Naive B cell (primary cell): ENCODE results near the gene CDH6. TPM values are rescaled to one million over a fixed set of nuclear protein-coding genes. Genes with fewer than 3 reads are reported as not detected.

Experiments
- ATAC-seq, 2 donors: fragments of 150-1000 bp; cut with Tn5 transposase; 2 replicates each; pipeline ENCODE4 v1.10.0; 2021; ENCODE audit warnings: low read depth in 2 of 2, mild to moderate bottlenecking in 2 of 2, moderate library complexity in 2 of 2
- DNase-seq: peaks from one replicate; pipeline ENCODE4 v3.0.0; 2022
- H3K27ac Mint-ChIP-seq, 6 donors: one replicate each; pipeline ENCODE4 v1.8.0; 2020 to 2022; ENCODE audit warnings: mild to moderate bottlenecking in 6 of 6, mixed read lengths in 6 of 6, moderate library complexity in 5 of 6, inconsistent platforms in 2 of 6
- H3K27me3 Mint-ChIP-seq, 3 donors: one replicate each; pipeline ENCODE4 v1.8.0; 2021 to 2022; ENCODE audit warnings: mixed read lengths in 3 of 3, mild to moderate bottlenecking in 1 of 3
- H3K36me3 Mint-ChIP-seq, 2 donors: one replicate each; pipeline ENCODE4 v1.8.0; 2020 to 2022; ENCODE audit warnings: mixed read lengths in 2 of 2, inconsistent platforms in 1 of 2, mild to moderate bottlenecking in 1 of 2
- H3K4me1 Mint-ChIP-seq, 3 donors: one replicate each; pipeline ENCODE4 v1.8.0; 2020 to 2022; ENCODE audit warnings: mixed read lengths in 3 of 3, inconsistent platforms in 1 of 3, mild to moderate bottlenecking in 1 of 3, moderate library complexity in 1 of 3
- H3K4me3 Mint-ChIP-seq, 8 donors: one replicate each; pipeline ENCODE4 v1.8.0; 2020 to 2022; ENCODE audit warnings: mild to moderate bottlenecking in 8 of 8, mixed read lengths in 8 of 8, moderate library complexity in 8 of 8, inconsistent platforms in 2 of 8
- H3K9me3 Mint-ChIP-seq, 7 donors: one replicate each; pipeline ENCODE4 v1.8.0; 2020 to 2022; ENCODE audit warnings: mixed read lengths in 7 of 7, mild to moderate bottlenecking in 5 of 7, inconsistent platforms in 2 of 7, moderate library complexity in 1 of 7
- polyA plus RNA-seq, 6 donors: library from polyadenylated mRNA; unstranded; fragments of 300-500 nt; fragmentation: Illumina TruSeq; gene quantifications; one replicate each; pipeline ENCODE4 v1.2.3, GENCODE V29; 2021; ENCODE audit warnings: low read depth in 6 of 6

CDH6 gene
- polyA plus RNA-seq, 6 donors from 2014 or later: not detected

DNA sequence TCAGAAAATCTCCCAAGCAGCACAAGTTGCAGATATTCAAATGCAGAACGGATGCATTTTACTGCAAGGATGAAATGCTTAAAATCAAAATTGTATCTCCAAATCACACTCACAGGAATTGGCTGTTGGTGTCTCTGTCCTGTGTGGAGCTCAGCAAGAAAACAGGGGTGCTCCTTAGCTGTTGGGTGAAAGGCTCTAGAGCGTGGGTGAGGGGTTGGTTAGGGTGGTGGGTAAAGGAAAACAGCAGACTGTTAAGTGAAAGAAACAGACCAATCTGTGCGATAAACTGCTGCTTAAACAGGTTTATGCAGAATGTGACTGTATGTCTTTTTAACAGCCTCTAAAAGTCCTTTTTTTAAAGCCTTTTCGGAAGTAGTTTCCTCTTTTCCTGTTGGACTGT, 19.8 kb downstream of the CDH6 start:
- Mint-ChIP-seq H3K27me3 (peaks cover 0 to under 1% (median 0%) of the 10 kb centered on the region in 3 donors), H3K4me1 (no peaks in the 10 kb centered on the region), H3K36me3 (no peaks in the 10 kb centered on the region), H3K27ac (no peak overlapping the region), H3K9me3 (peaks cover 0 to 4% (median 0%) of the 10 kb centered on the region in 7 donors), H3K4me3 (no peak overlapping the region)
- no peak for DNase-seq
- no peak for ATAC-seq

DNA sequence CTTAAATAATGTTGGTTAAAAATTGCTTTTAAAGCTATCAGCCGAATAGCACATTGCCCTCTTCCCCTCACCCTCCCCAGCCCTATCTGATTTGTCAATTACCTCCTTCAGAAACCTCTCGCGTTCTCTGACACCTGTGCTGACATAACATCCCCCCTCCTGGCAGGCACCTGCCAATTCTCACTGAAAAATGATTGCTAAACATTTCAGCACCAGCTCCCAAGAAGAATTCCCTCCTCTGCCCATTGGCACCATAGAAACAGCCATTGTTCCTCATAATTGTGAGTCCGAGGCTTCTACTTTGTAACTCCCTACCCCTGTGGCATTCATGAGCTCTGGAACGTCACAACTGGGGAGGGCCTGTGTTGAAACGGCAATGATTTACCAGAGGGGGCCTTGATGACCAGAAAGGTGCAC, 20.2 kb downstream of the CDH6 start:
- ATAC-seq (no peak), DNase-seq (no peak)
- Mint-ChIP-seq H3K27me3 (peaks cover 0 to 5% (median 0%) of the 10 kb centered on the region in 3 donors), H3K27ac (no peak overlapping the region), H3K36me3 (no peaks in the 10 kb centered on the region), H3K9me3 (peaks cover 0 to 4% (median 0%) of the 10 kb centered on the region in 7 donors), H3K4me3 (no peak overlapping the region), H3K4me1 (no peaks in the 10 kb centered on the region)

DNA sequence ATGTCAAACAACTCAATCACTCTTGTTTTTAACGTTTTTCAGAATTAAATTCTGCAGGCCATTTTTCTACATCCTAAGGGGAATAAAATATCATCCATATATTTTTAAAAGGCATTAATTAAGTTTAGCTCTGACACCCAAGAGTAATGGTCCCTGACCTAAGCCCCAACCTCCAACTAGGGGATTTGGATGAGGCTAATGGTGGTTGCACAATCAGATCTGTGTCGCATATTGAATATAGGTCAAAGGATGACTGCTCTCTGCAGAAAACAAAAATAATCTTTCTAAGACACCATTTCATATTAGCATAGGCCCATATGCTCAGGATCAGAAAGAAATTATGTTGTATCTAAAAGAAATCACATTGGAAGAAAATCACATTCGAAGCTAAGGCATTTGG, 20.7 kb downstream of the CDH6 start:
- peaks cover 0 to 4% (median 0%) of the 10 kb centered on the region in 7 donors for H3K9me3 Mint-ChIP-seq
- peaks cover 0 to 7% (median 0%) of the 10 kb centered on the region in 3 donors for H3K27me3 Mint-ChIP-seq
- H3K27ac Mint-ChIP-seq: no peak overlapping the region
- no peak overlapping the region for H3K4me3 Mint-ChIP-seq
- H3K4me1 Mint-ChIP-seq: no peaks in the 10 kb centered on the region
- no peak for ATAC-seq
- no peak for DNase-seq
- no peaks in the 10 kb centered on the region for H3K36me3 Mint-ChIP-seq

DNA sequence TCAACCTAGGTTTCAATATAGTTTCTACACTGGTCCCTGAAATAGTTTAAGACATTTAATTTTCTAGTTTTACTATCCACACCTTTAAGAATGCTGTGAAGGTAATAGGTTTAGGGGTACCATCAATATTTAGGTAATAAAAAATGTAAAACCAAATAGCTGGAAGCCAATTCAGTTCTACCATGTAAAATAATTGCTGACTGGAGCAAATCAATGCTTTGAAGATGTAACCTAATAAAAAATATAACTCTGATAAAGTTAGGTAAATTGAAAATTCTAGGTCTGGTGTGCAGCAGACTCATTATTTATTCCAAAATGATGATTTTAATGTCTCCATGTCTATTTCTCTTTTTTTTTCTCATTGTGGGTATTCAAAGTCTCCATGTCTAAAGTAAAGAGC, 21.8 kb downstream of the CDH6 start:
- ATAC-seq (no peak), DNase-seq (no peak)
- Mint-ChIP-seq H3K4me3 (no peak overlapping the region), H3K9me3 (peaks cover 0 to 3% (median 0%) of the 10 kb centered on the region in 7 donors), H3K36me3 (no peaks in the 10 kb centered on the region), H3K27me3 (peaks cover 0 to 7% (median 0%) of the 10 kb centered on the region in 3 donors), H3K4me1 (no peaks in the 10 kb centered on the region), H3K27ac (no peak overlapping the region)

DNA sequence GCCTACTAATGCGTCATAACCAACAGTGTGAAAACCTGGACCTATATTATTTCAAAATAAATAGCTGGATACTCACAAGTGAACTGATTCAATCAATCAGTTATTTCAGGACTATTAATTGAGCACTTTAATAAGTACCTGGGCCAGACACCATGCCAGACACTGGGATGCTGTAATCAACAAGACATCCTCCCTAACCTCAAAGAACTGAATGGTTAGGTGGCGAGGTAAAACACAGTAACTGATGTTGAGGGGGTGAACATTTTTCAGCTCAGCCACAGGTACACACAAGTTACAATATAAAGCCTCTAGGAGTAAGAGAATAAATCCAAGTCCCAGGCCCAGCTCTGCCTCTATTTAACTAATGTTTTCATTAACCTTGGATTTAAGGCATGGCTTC, 24.0 kb downstream of the CDH6 start:
- no peak for DNase-seq
- H3K9me3 Mint-ChIP-seq: peaks cover 0 to 2% (median 0%) of the 10 kb centered on the region in 7 donors
- H3K27me3 Mint-ChIP-seq: peaks cover 0 to 7% (median 0%) of the 10 kb centered on the region in 3 donors
- no peak overlapping the region for H3K4me3 Mint-ChIP-seq
- no peak for ATAC-seq
- H3K4me1 Mint-ChIP-seq: no peaks in the 10 kb centered on the region
- no peaks in the 10 kb centered on the region for H3K36me3 Mint-ChIP-seq
- no peak overlapping the region for H3K27ac Mint-ChIP-seq

DNA sequence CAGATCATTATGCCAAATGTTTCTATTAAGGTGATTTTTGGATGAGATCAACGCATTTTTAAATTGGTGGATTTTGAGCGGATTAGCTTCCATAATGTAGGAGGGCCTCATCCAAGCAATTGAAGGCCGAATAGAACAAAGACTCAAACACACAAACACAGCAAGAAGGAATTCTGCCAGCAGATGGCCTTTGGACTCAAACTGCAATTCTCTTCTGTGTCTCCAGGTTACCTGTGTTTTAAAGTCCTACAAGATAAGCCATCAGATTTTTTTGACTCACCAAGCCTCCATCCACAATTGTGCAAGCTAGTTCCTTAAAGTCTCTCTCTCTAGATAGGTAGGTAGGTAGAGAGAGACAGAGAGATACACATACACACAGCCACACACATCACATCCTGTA, 25.5 kb downstream of the CDH6 start:
- ATAC-seq (no peak), DNase-seq (no peak)
- Mint-ChIP-seq H3K27me3 (peaks cover 0 to 7% (median 0%) of the 10 kb centered on the region in 3 donors), H3K36me3 (no peaks in the 10 kb centered on the region), H3K9me3 (peaks cover 0 to 4% (median 0%) of the 10 kb centered on the region in 7 donors), H3K4me1 (no peaks in the 10 kb centered on the region), H3K27ac (no peak overlapping the region), H3K4me3 (no peak overlapping the region)

DNA sequence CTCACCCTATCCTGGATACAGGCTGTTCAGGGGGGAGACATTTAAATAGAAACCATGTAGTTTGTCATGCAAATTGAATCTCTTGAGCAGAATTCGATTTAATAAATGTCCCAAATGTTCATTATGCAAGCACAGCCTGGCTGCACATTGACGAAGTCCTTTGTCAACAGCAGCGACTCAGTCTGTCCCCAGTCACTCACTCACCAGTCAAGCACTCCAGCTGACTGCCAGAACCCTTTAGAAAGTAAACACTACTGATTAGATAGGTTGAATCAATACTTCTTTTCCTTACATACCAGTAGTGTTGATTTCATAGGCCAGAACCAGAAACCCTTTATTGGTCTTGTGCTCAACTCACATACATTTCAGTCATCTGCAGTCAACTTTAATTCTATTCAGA, 27.5 kb downstream of the CDH6 start:
- DNase-seq: no peak
- Mint-ChIP-seq H3K9me3 (peaks cover 0 to 4% (median 0%) of the 10 kb centered on the region in 7 donors), H3K4me1 (no peaks in the 10 kb centered on the region), H3K27ac (no peak overlapping the region), H3K36me3 (no peaks in the 10 kb centered on the region), H3K4me3 (no peak overlapping the region), H3K27me3 (peaks cover 0 to 7% (median 0%) of the 10 kb centered on the region in 3 donors)
- no peak for ATAC-seq

DNA sequence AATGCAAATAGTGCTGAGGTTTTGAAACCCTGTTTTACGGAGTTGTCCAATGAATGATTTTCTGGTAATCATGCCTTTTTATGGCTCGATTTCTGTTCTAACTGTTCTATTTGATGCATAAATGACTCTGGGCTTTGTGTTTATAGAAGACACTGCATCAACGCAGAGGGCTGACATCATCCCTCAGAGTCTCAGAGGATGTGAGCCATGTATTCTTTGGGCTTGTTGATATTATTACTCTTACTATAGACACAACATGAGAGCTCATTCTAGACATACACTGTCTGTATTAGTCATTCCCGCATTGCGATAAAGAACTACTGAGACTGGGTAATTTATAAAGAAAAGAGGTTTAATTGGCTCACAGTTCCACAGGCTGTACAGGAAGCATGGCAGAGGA, 31.6 kb downstream of the CDH6 start:
- ATAC-seq (no peak), DNase-seq (no peak)
- no peak overlapping the region for H3K4me3 Mint-ChIP-seq
- H3K9me3 Mint-ChIP-seq: peaks cover 0 to 13% (median 0%) of the 10 kb centered on the region in 7 donors
- H3K27me3 Mint-ChIP-seq: no peaks in the 10 kb centered on the region
- no peaks in the 10 kb centered on the region for H3K4me1 Mint-ChIP-seq
- no peak overlapping the region for H3K27ac Mint-ChIP-seq
- H3K36me3 Mint-ChIP-seq: no peaks in the 10 kb centered on the region

DNA sequence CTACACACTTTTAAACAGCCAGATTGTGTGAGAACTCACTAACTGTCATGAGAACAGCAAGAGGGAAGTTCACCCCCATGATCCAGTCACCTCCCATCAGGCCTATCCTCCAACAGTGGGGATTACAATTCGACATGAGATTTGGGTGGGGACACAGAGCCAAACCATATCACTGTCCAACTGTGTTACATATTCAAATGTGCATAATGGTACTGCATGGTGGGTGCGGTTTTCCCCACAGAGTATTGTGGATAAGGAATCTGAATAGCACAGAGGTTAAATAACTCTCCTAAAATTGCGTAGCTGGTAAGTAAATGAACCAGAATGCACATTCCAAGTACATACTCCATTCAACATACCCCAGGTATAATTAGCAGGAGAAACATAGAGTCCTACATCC, 32.1 kb downstream of the CDH6 start:
- Mint-ChIP-seq H3K4me1 (no peaks in the 10 kb centered on the region), H3K36me3 (no peaks in the 10 kb centered on the region), H3K4me3 (no peak overlapping the region), H3K9me3 (peaks cover 0 to 13% (median 0%) of the 10 kb centered on the region in 7 donors), H3K27ac (no peak overlapping the region), H3K27me3 (no peaks in the 10 kb centered on the region)
- no peak for DNase-seq
- no peak for ATAC-seq

DNA sequence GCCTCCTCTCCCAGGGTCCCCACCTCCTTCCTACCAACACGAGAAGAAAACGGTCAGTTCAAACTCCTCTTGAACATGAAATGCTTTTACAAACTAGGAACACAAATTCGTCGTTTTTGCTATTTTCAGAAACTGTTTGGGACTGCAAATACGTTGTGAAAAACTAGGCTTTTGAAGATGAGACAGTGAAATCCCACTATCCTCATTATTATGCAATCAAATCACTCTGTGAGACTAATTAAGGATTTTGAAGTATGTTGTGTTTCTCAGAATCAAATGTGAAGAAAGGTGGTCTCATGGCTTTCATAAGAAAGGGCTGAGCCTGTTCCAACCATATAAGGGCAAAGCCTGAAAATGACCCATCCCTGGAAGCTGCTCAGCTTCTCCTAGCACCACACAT, 33.2 kb downstream of the CDH6 start:
- no peaks in the 10 kb centered on the region for H3K4me1 Mint-ChIP-seq
- H3K27ac Mint-ChIP-seq: no peak overlapping the region
- no peak overlapping the region for H3K4me3 Mint-ChIP-seq
- H3K36me3 Mint-ChIP-seq: no peaks in the 10 kb centered on the region
- H3K9me3 Mint-ChIP-seq: peaks cover 0 to 13% (median 0%) of the 10 kb centered on the region in 7 donors
- H3K27me3 Mint-ChIP-seq: no peaks in the 10 kb centered on the region
- ATAC-seq: no peak
- DNase-seq: no peak

DNA sequence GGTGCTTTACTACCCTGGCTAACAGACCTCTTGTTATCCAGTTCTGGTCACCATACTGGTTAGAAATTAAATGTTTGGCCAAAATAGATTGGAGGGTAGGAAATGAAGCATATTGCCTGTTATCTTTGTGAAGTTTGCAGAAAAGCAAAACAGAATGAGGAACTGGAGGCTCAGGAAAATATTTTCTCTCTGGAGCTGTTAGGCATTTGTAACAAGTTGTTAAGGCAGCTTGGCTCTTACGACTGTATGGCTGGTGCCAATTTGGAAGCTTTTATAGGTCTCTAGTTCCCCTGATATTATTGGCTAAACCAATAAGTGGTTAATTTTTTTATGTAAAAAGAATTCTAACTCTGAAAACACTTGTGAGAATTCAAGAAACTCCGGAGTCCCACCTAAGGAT, 35.8 kb downstream of the CDH6 start:
- DNase-seq: no peak
- H3K27me3 Mint-ChIP-seq: no peaks in the 10 kb centered on the region
- no peak for ATAC-seq
- peaks cover 0 to 8% (median 0%) of the 10 kb centered on the region in 7 donors for H3K9me3 Mint-ChIP-seq
- H3K4me3 Mint-ChIP-seq: no peak overlapping the region
- H3K27ac Mint-ChIP-seq: no peak overlapping the region
- H3K36me3 Mint-ChIP-seq: no peaks in the 10 kb centered on the region
- no peaks in the 10 kb centered on the region for H3K4me1 Mint-ChIP-seq

DNA sequence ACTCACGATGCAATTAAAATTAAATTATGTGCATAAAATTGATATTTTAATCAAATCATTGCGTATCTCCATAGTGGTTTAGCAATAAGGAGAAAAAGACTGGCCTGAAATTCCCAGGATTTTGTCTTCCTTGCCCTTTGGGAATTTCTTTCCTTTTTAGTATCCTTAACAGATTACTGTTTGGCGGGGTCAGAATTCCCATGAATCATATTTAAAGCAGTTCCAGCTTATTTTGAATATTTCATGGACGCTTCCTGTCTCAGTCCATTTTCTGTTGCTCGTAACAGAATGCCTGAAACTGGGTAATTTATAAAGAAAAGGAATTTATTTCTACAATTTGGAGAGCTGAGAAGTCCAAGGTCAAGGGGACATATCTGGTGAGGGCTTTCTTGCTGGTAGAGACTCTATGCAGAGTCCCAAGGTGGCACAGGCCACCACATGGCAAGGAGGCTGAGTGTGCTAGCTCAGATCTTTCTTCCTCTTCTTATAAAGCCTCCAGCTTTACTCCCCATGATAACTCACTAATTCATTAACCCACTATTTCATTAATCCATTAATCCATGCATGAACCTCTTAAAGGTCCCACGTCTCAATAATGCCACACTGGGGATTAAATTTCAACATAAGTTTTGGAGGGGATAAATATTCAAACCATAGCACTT, 37.8 kb downstream of the CDH6 start:
- Mint-ChIP-seq H3K27ac (no peak overlapping the region), H3K9me3 (peaks cover 0 to 8% (median 0%) of the 10 kb centered on the region in 7 donors), H3K4me1 (no peaks in the 10 kb centered on the region), H3K4me3 (no peak overlapping the region), H3K27me3 (no peaks in the 10 kb centered on the region), H3K36me3 (no peaks in the 10 kb centered on the region)
- no peak for ATAC-seq
- DNase-seq: no peak

DNA sequence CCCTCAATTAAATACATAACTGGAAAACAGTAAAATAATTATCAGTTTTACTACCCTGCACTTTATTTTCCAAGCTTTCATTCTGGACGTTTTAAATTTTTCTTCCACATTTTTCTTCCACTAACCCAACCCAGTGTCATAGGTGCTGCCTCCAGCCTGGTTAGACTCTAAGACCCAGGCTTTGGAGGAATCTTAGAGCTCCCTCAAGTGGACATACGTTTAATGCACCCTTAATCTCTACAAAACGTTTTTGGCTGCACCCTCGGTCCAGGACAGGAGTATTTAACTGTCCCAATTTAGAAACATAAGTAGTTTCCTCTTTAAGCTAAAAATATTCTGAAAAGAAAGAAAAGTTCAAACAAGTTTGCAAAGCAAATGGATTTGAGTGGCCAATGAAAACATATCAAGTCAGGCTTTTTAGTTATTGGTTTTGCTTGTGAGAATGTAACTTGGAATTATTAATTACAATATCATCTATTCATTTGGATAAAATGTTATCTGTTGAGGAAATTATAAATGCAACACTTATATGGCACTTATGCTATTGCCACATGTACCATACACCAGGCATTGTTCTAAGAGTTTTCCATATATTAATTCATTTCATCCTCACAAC, 38.9 kb downstream of the CDH6 start:
- no peaks in the 10 kb centered on the region for H3K4me1 Mint-ChIP-seq

DNA sequence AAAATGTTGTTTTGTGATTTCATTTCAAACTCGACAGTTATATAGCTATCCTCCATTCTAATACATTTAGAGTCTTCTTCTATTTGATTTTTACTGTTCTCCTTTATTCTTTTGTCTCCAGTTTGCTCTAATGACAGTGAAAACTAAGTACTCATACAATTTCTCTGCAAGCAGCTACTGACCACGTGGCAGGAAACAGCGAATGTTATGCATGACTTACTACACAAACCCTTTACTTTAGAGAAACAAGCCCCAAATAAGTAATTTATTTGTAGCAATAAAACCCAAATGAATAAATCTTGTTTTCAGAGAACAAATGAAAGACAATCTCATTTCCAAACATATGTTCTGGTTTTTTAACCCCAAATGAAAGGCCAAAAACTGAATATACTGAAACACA, 41.9 kb downstream of the CDH6 start:
- ATAC-seq: no peak
- Mint-ChIP-seq H3K4me1 (no peaks in the 10 kb centered on the region), H3K4me3 (no peak overlapping the region), H3K27ac (no peak overlapping the region), H3K9me3 (no peaks in the 10 kb centered on the region), H3K36me3 (no peaks in the 10 kb centered on the region), H3K27me3 (no peaks in the 10 kb centered on the region)
- DNase-seq: no peak

More for the DNA sequence above, 38.9 kb downstream of the CDH6 start:
- ATAC-seq (no peak), DNase-seq (no peak)
- Mint-ChIP-seq H3K4me3 (peak overlapping the region in 1 of 8 donors; percentile 40), H3K36me3 (no peaks in the 10 kb centered on the region), H3K9me3 (peaks cover 0 to 8% (median 0%) of the 10 kb centered on the region in 7 donors), H3K27ac (no peak overlapping the region), H3K27me3 (no peaks in the 10 kb centered on the region)
